ENCODE measurements around the gene CFAP57.

Gene CFAP57

DNA sequence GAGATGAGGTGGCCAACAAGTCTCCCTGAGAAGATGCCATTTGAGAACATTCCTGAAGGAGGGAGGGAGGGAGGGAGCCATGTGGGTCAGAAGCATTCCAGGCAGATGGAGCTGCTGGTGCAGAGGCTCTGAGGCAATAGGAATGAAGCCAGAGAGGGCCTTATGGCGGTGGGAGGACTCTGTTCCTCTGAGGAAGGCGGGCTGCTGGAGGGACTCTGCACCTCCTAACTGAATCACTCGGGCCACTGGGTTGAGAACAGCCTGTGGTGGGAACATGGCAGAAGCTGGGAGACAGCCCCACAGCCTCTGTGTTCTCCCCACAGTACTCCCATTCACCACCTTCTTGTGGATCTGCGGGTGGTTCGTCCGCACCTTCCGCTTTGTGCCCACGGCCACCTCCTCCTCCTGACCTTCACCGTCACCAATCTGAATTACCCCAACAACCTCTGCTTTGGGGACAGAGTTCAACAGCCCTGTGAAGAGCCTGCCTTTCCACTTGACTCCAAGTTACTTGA, 95.2 kb downstream of the CFAP57 start:
- H3K4me3 ChIP-seq (ENCODE audit: low read depth, low read length) = no peak overlapping the region
- TF ChIP-seq CTCF (IDR thresholded peaks at IDR 0.05; ENCODE audit: low read depth, low read length) = no peak

DNA sequence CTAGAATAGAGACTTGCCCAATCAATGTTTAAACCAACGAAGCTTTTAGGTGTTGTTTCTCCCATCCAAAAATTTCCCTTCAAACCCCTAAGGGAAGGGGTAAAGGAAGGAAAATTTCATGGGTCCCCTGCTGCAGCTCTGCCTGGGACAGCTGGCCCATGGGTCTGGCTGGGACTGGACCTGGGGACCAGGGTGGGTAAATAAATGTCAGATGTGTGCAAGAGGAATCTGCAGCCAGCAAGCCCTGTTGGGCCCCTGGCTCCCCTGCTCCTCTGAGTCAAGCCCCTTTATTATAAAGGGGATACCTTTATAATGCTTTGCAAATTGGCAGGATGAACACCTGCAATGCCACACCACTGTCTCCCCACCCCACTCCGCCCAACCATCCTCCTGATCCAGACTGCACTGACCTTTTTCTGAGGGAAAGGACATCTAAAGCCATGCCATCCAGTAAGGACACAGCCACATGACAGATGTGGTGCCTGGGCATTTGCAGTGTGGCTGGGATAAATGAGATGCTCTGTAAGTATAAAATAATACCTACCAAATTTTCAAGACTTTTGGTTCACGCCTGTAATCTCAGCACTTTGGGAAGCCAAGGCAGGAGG, 95.8 kb downstream of the CFAP57 start:
- no peak for TF ChIP-seq CTCF (IDR thresholded peaks at IDR 0.05; ENCODE audit: low read depth, low read length)
- no peak overlapping the region for H3K4me3 ChIP-seq (ENCODE audit: low read depth, low read length)

- H3K4me3 ChIP-seq (ENCODE audit: low read depth, low read length) = no peak within 1 kb of the TSS
- no peak for TF ChIP-seq CTCF (IDR thresholded peaks at IDR 0.05; ENCODE audit: low read depth, low read length)
Observed at GRCh38 chr1:43269627-43270375, 97.7 kb downstream of the CFAP57 start, which contains the start of gene TMEM125. Gene TMEM125 (plus strand): TSS chr1:43269983. CDS start chr1:43272723, 2,740 bp downstream.

DNA sequence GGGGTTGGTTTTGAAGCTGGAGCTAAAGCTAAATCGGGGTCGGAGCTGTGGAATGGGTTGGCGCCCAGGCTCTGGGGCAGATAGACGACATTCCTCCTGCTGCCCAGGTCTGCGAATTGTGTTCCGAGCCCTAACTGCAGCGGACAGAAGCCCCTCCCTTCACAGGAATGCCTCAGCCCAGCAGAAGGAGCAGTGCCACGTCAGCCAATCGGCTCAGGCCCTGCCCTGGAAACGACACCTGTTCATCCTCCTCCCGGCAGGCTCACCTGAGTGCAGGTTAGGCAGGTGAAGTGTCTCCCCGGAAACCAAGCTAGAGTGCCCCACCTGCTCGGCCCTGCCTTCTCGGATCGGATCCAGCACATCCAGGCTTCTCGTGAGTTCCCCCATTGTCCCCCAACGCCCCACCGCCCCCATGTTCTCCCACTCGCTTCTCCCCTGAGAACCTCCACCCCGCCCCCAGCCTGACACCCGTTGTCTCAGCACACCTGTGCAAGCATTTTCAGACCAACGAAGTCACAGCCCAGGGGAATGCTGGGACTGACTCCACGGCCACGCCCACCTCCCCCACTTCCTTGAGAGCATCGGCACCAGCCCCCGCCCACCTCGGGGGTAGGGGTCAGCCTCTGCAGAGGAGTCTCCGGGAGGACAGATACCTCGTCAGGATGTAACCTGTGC, 98.4 kb downstream of the CFAP57 start:
- no peak for TF ChIP-seq CTCF (IDR thresholded peaks at IDR 0.05; ENCODE audit: low read depth, low read length)
- no peak overlapping the region for H3K4me3 ChIP-seq (ENCODE audit: low read depth, low read length)

- no peak for TF ChIP-seq CTCF (IDR thresholded peaks at IDR 0.05; ENCODE audit: low read depth, low read length)
- no peak overlapping the region for H3K4me3 ChIP-seq (ENCODE audit: low read depth, low read length)
Observed at GRCh38 chr1:43271186-43272118, 99.3 kb downstream of the CFAP57 start.

GRCh38 chr1:43272161-43272560, 100.0 kb downstream of the CFAP57 start:
- no peak for TF ChIP-seq CTCF (IDR thresholded peaks at IDR 0.05; ENCODE audit: low read depth, low read length)
- no peak overlapping the region for H3K4me3 ChIP-seq (ENCODE audit: low read depth, low read length)
